Left hindlimb (tissue), 1 donor: ENCODE results near the gene ADSL.
A peak's percentile ranks its signal among the peaks of the same experiment; 100 is the strongest.
"Not testable (repeated sequence)": the region's sequence is repeated elsewhere in the genome, so short reads cannot be mapped to it uniquely, and the experiment has no call there.

Experiments
- DNase-seq: peaks from one replicate; pipeline ENCODE4 v3.0.0-alpha.2; 2018

The ADSL gene

GRCh38 chr22:40374567-40374966 is 28.3 kb downstream of the ADSL start:
- DNase-seq = no peak

DNA sequence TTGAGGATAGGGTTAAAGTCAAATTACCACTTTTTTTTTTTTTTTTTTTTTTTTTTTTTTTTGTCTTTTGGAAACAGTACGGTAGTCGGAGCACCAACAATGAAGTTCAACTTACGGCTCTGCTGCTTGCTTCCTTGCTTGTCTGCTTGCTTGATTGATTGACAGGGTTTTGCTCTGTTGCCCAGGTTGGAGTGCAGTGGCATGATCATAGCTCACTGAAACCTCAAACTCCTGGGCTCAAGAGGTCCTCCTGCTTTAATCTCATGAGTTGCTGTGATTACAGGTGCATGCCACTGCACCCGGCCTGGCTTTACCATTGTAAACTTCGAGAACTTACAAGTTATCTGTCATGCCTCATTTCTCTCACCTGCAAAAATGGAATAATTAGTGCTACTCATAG is 29.8 kb downstream of the ADSL start:
- DNase-seq = no peak

GRCh38 chr22:40377931-40378330 is 31.6 kb downstream of the ADSL start:
- no peak for DNase-seq

- DNase-seq = not testable (repeated sequence)
Observed at GRCh38 chr22:40378448-40378847, 32.1 kb downstream of the ADSL start.

DNA sequence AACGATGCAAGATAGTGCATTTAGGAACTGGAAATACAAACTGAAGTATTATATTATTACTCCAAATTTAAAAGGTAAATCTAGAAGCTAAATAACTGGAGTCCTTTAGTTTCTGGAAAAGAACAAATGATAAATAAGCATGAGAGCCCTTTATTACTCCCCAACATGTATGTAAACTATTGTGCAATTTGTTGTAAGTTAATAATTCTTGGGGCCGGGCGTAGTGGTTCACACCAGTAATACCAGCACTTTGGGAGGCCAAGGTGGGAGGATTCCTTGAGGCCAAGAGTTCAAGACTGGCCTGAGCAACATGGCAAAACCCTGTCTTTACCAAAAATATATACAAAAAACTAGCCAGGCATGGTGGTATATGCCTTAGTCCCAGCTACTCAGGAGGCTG is 35.2 kb downstream of the ADSL start:
- DNase-seq = no peak

DNA sequence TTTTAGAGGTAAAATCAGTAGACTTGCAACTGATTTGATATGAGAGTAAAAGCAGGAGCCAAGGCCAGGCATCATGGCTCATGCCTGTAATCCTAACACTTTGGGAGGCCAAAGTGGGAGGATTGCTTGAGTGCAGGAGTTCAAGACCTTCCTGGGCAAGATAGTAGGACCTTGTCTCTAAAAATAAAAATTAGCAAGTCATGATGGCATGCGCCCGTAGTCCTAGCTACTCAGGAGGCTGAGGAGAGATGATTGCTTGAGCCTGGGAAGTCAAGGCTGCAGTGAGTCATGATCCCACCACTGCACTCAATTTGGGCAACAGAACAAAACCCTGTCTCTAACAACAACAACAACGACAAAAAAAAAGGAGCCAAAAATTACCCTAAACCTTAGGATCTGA is 37.6 kb downstream of the ADSL start:
- DNase-seq = no peak

GRCh38 chr22:40385036-40385782 is 38.9 kb downstream of the ADSL start:
- no peak for DNase-seq

- no peak for DNase-seq
Observed at GRCh38 chr22:40387746-40388145, 41.4 kb downstream of the ADSL start.

DNA sequence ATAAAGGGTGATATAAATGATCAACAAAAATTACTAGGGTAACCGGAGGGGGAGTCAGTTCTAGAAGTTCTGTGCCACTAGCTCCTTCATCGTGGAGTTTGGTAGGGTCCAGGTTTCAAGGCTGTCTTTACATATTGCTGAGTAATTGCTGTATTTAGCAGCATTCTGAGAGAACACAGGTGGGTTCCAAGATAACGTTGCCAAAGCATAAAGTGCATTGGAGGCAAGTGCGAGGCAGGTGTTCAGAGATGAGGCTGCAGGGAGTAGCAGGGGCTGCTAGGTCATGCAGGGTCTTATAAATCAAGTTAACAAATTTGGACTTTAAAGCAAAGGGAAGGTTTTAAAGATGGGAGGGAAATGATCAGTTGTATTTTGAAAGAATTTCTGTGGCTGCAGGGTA is 41.9 kb downstream of the ADSL start:
- no peak for DNase-seq

GRCh38 chr22:40391417-40391816 is 45.1 kb downstream of the ADSL start:
- DNase-seq = no peak

- DNase-seq = no peak
Observed at GRCh38 chr22:40392618-40393017, 46.3 kb downstream of the ADSL start.

DNA sequence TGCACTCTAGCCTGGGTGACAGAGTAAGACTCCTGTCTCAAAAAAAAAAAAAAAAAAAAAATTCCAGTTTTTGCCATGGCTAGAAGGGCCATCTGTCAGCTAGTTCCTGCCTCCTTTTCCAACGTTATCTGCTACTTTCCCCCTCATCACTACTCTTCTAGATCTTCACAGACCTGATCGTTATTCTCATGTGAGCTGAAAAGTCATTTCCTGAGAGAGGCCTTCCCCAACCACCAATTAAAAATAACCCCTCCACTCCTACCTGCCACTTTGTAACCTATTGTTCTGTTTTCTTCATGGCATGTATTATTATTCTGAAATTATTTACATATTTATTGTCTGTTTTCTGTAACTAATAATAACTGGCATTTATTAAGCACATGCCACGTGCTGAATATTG is 48.3 kb downstream of the ADSL start:
- DNase-seq = no peak

- no peak for DNase-seq
Observed at GRCh38 chr22:40395607-40396006, 49.3 kb downstream of the ADSL start.

DNA sequence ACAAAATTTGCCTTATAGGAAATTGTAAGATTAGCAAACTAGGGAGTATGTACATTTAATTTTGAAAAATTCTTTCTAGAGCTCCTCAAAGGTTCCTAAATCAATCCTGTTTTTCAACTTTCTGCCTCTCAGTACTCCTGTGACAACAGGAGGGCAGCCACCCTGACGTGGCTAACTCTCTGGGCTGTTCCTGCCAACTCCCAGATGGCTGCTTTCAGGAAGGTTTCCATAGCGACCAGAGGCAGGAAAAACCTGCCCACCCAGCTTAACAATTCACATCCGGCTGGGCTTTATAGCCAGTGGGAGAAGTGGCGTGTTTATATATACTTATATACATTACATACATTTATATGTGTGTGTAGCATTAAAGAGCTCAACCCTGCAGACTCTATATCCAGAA is 50.6 kb downstream of the ADSL start:
- peak; percentile 49 for DNase-seq

DNA sequence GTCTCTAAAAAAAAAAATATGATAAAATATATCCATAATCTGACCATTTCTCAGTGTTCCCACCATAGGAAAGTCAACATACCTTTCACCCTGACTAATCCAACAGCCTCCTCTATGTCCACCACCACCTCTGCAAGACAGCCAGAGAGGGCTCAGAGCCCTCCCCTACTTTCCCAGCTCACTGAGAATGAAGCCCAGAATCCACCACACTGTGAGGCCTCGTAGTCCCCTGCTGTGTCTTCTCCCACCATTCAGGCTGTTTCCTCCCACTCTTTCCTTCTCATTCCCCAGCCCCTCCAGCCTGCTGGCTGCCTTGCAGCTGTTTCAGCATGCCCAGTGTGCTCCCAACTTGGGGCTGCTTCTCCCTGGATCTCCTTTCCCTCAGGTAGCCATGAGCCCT is 51.1 kb downstream of the ADSL start:
- peak; percentile 49 for DNase-seq

DNA sequence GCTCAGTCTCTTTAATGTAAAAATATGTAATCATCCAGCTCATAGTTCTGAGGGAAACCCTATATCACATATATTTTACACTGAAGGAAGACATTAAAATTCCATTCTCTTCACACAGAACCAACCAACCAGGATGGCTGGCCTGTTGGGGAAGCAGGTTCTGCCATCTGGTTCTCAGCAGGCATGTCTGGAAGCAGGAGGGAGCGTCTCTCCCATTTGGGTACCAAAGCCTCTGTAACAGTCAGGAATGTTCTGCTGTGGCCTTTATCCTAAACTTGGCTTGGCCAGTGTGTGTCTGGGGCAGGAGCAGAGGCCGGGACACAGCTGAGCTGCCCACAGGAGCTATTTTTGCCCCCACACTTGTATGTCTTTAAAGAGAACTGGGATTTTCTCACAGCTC is 53.3 kb downstream of the ADSL start:
- peak; percentile 36 for DNase-seq

DNA sequence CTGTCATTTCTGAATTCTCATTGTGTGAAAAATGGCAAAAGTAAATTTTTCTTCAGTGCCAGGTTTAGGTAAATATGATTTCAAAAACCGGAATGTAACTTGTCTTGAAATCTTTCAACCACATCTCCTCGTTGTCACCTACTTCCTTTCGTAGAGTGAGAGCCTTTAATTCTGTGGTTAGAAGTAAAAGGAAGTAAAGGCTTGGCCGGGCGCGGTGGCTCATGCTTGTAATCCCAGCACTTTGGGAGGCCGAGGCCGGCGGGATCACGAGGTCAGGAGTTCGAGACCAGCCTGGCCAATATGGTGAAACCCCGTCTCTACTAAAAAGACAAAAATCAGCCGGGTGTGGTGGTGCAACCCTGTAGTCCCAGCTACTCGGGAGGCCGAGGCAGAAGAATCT is 53.9 kb downstream of the ADSL start:
- no peak for DNase-seq

- no peak for DNase-seq
Observed at GRCh38 chr22:40401532-40401931, 55.2 kb downstream of the ADSL start.

DNA sequence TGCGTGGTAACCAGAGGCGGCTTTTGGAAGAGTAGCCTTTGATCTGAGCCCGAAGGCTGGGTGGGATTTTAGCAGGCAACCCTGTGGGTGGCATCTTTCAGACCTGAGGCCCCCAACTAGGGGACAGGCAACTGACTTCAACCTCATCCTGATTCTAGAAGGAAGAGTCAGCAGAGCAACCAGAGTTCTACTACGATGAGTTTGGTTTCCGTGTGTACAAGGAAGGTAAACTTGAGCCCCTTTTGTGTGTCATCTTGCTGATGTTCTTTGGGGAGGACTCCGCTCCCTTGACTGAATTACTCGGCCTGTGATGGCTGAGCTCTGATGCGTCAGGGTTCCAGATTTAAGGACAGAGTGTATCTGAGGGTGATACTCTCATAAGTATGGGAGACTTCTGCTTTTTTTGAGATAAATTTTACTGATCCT is 55.7 kb downstream of the ADSL start:
- no peak for DNase-seq

DNA sequence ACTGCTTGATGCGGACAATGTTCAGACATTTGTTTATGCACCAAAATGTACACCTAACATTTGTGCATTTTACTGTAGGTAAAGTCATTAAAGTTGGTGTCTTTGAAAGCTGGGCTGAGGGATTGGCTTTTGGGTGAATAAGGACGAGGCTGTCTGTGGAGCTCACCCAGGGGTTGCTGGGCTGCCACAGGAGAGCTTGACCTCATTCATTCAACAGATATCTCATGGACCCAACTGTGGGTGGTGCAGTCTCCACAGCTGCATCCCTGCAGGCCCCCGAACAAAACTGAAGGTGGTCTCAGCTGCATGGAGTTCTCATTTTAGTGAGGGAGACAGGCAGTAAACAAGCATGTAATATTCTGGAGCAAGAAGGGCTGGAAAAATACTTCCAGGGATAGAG is 56.8 kb downstream of the ADSL start:
- no peak for DNase-seq

DNA sequence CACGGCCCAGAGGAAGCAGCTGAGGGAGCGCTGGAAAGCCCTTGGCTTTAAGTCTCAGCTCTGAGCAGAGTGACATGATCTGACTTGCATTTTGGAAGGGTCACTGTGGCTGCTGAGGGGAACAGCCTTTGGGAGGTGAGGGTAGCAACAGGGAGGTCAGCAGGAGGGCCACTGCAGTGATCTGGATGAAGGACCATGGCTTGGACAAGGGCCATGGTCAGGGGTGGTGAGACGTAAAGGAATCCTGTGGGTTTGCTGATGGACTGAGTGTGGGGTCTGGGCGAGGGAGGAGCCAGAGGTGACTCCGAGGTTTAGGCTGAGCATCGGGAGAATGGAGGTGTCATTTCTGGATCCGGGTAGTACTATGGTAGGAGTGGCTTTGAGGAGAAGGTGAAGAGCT is 57.4 kb downstream of the ADSL start:
- no peak for DNase-seq

- no peak for DNase-seq
Observed at GRCh38 chr22:40404251-40405177, 58.2 kb downstream of the ADSL start.

DNA sequence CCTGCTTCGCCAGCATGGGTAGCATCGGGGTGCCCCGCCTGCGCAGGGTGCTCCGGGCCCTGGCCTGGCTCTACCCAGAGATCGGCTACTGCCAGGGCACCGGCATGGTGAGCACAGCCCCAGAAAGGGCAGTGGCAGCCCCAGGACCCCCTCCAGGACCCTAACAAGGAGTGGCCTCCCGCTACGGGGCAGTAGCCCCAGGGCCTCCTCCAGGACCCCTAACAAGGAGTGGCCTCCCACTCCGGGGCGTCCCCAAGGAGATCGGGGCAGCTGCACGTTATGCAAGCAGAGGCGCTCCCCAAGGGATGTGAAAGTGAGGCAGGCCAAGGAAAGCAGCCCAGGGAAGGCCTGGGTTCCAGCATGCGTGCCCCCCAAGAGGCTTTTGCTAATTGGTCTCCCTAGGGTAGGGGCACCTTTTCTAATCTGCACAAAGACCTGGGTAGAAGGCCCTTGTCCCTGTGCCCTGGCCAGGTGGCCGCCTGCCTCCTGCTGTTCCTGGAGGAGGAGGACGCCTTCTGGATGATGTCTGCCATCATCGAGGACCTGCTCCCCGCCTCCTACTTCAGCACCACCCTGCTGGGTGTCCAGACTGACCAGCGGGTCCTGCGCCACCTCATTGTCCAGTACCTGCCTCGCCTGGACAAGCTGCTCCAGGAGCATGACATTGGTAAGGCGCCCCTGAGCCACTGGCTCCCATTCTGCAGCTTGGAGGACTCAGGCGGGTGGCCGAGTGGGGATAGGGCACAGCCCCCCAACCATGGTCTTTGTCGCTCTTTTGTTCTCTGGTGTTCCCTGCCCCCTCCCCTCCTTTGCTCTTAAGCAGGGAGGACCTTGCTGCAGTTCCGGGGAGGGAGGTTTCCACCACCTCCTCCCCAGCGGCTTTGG is 59.1 kb downstream of the ADSL start:
- DNase-seq = no peak
